LNCaP clone FGC (cell line): ENCODE data around the gene ZC3HAV1L.
"Not testable (repeated sequence)": the region's sequence is repeated elsewhere in the genome, so short reads cannot be mapped to it uniquely, and the experiment has no call there.

Experiments
- DNase-seq: peaks from one replicate; pipeline ENCODE4 v3.0.0-alpha.2; 2011; ENCODE audit warnings: low read depth
- H3K4me3 ChIP-seq: 2 replicates; pipeline ENCODE4 v1.5.1; 2011; ENCODE audit warnings: mild to moderate bottlenecking, low read depth, low read length, control low read depth
- CTCF ChIP-seq: IDR thresholded peaks from 2 replicates; pipeline ENCODE4 v1.5.1; 2012; ENCODE audit warnings: mild to moderate bottlenecking; ENCODE audit not compliant: control insufficient read depth, insufficient read depth; ENCODE audit errors: extremely low read depth

Gene ZC3HAV1L

GRCh38 chr7:139035586-139036353 lies at the start of gene ZC3HAV1L:
Gene ZC3HAV1L, minus strand, starts transcription at chr7:139036042. Its CDS starts 25 bp downstream, at chr7:139036017.
- H3K4me3 ChIP-seq: peak within 1 kb of the TSS; percentile 63
- no peak for DNase-seq
- no peak for TF ChIP-seq CTCF

DNA sequence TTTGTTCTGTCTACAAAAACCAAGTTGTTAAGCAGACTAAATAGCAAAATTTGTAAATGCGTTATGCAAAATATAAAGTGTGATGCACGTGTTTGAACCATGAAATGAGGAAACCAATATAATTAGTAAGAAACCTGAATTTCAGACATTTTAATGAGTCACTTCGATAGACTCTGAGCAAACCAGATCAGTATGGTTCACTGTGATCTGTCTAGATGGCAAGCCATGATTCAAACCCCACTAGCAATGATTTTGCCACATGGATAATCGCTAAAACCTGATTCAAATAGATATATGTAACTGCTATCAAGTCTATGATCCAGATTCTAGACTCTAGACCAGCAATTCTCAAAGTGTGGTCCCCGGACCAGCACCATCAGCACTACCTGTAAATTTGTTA lies 48.9 kb upstream of the ZC3HAV1L start:
- no peak for DNase-seq
- no peak for TF ChIP-seq CTCF

GRCh38 chr7:139081584-139081983 lies 45.7 kb upstream of the ZC3HAV1L start:
- H3K4me3 ChIP-seq: no peak overlapping the region
- DNase-seq: no peak
- no peak for TF ChIP-seq CTCF

More for the DNA sequence above, 48.9 kb upstream of the ZC3HAV1L start:
- no peak overlapping the region for H3K4me3 ChIP-seq

DNA sequence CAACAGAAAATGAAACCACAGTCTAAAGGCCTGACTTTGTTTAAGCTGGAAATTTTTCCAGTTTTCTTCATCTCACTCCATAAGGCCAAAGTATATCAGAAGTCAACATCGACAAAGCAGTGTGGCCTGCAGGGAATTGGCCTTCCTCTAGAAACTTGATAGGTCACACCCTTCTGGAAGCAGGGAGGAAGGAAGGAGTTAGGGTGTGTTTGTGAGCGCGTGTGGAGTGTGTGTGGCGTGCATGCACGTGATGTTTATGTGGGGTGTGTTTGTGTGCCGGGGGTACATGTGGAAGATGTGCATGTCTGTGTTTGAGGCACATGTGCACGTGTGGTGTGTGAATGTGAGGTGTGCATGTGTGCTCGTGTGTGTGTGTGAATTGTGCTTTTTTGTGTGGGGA lies 45.1 kb upstream of the ZC3HAV1L start:
- TF ChIP-seq CTCF: no peak
- no peak overlapping the region for H3K4me3 ChIP-seq
- no peak for DNase-seq

DNA sequence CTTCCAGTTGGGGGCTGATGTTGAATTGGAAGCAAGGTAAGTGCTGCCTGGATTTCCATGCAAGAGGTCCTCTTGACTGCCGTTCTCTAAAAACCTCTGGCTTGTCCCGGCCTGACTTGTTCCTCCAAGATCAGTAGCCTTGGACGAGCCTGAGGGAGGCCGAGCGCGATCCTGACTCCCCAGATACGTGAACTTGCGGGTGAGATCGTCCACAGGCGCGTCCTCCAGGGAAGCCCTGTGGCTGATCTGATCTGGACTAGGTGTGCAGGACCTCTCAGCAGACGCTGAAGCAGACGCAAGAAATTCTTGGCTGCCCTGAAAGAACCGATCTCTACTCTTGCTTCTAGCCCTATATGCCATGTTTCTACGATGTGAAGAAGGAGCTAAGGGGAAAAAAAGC lies 44.0 kb upstream of the ZC3HAV1L start:
- H3K4me3 ChIP-seq: no peak overlapping the region
- DNase-seq: no peak
- TF ChIP-seq CTCF: no peak

GRCh38 chr7:139078911-139079310 lies 43.1 kb upstream of the ZC3HAV1L start:
- H3K4me3 ChIP-seq: no peak overlapping the region
- DNase-seq: no peak
- no peak for TF ChIP-seq CTCF

DNA sequence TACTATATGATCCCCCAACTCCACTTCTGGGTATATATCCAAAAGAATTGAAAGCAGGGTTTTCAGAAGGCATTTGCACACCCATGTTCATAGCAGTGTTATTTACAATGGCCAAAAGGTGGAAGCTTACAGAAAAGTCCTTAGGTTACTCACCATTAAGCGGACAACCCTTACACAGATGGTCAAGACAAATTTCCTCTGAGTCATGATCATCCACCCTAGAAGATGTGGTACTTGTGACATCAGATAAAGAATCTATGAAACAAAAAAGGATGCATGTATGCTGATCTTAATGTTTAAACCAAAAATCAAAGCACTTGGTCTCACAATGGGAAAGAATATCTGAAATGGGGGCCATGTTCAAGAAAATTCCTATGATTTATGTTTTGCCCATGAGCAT lies 42.6 kb upstream of the ZC3HAV1L start:
- no peak for DNase-seq
- no peak overlapping the region for H3K4me3 ChIP-seq
- TF ChIP-seq CTCF: no peak

DNA sequence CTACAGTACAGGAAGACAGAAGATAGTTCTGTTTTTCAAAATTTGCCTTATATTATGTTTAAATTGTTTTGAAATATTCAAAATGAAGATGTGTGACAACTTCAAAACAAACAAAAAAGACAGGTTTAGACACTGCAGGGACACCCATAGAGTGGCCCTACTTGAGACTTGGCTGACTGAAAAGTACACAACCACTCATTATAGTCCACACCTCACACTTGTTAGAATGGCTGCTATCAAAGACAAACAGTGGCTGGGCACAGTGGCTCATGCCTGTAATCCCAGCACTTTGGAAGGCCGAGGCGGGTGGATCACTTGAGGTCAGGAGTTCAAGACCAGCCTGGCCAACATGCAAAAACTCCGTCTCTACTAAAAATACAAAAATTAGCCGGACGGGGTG lies 41.9 kb upstream of the ZC3HAV1L start:
- not testable (repeated sequence) for H3K4me3 ChIP-seq, DNase-seq
